ACC112 (cell line): ENCODE measurements around the gene CCDC27.

Source experiments
- H2AFZ ChIP-seq: fragments of 200-600 bp; sonication (generic); one replicate; pipeline ENCODE4 v1.6.0; 2017; ENCODE audit warnings: antibody characterized with exemption, low read length; ENCODE audit not compliant: unreplicated experiment
- H3K27ac ChIP-seq: fragments of 200-600 bp; sonication (generic); 2 replicates; pipeline ENCODE4 v1.5.1; 2014; ENCODE audit warnings: low read depth, mild to moderate bottlenecking, antibody characterized with exemption, low read length, moderate library complexity
- H3K27me3 ChIP-seq: fragments of 200-600 bp; sonication (generic); 2 replicates; pipeline ENCODE4 v1.6.1; 2014; ENCODE audit warnings: mild to moderate bottlenecking, antibody characterized with exemption, low read length, moderate library complexity, mixed read lengths; ENCODE audit not compliant: insufficient read depth
- H3K36me3 ChIP-seq: fragments of 200-600 bp; sonication (generic); 2 replicates; pipeline ENCODE4 v1.6.1; 2016; ENCODE audit warnings: mild to moderate bottlenecking, antibody characterized with exemption, low read length, moderate library complexity, mixed read lengths; ENCODE audit not compliant: insufficient read depth
- H3K4me1 ChIP-seq: fragments of 200-600 bp; sonication (generic); one replicate; pipeline ENCODE4 v1.6.1; 2016; ENCODE audit warnings: low read length, mixed read lengths; ENCODE audit not compliant: insufficient read depth, unreplicated experiment, control insufficient read depth
- H3K4me3 ChIP-seq: fragments of 200-600 bp; sonication (generic); 2 replicates; pipeline ENCODE4 v1.5.1; 2014; ENCODE audit warnings: mild to moderate bottlenecking, low read depth, low read length
- H3K79me2 ChIP-seq: fragments of 200-600 bp; sonication (generic); one replicate; pipeline ENCODE4 v1.6.0; 2016; ENCODE audit warnings: low read length; ENCODE audit not compliant: control insufficient read depth, unreplicated experiment, insufficient read depth

Gene CCDC27

GRCh38 chr1:3787349-3787715 is 35.1 kb downstream of the CCDC27 start:
- Histone ChIP-seq H3K4me1 (no peaks in the 10 kb centered on the region), H3K4me3 (no peak overlapping the region), H3K36me3 (0 out of 2 replicates have a peak, but pooled peaks cover 2% of the 10 kb centered on the region), H3K27me3 (no peaks in the 10 kb centered on the region), H2AFZ (no peak overlapping the region), H3K27ac (no peak overlapping the region), H3K79me2 (peaks cover 46% of the 10 kb centered on the region)

- H3K4me3 ChIP-seq = no peak overlapping the region
- H3K36me3 ChIP-seq = 0 out of 2 replicates have a peak, but pooled peaks cover 2% of the 10 kb centered on the region
- H3K79me2 ChIP-seq = peaks cover 52% of the 10 kb centered on the region
- no peaks in the 10 kb centered on the region for H3K4me1 ChIP-seq
- no peak overlapping the region for H3K27ac ChIP-seq
- no peak overlapping the region for H2AFZ ChIP-seq
- H3K27me3 ChIP-seq = no peaks in the 10 kb centered on the region
Measured at GRCh38 chr1:3787745-3788605, 35.7 kb downstream of the CCDC27 start.

GRCh38 chr1:3788756-3789420 is 36.6 kb downstream of the CCDC27 start:
- Histone ChIP-seq H3K27ac (no peak overlapping the region), H3K36me3 (0 out of 2 replicates have a peak, but pooled peaks cover 2% of the 10 kb centered on the region), H3K4me3 (no peak overlapping the region), H3K79me2 (peaks cover 61% of the 10 kb centered on the region), H3K27me3 (no peaks in the 10 kb centered on the region), H2AFZ (no peak overlapping the region), H3K4me1 (peaks cover 5% of the 10 kb centered on the region)

DNA sequence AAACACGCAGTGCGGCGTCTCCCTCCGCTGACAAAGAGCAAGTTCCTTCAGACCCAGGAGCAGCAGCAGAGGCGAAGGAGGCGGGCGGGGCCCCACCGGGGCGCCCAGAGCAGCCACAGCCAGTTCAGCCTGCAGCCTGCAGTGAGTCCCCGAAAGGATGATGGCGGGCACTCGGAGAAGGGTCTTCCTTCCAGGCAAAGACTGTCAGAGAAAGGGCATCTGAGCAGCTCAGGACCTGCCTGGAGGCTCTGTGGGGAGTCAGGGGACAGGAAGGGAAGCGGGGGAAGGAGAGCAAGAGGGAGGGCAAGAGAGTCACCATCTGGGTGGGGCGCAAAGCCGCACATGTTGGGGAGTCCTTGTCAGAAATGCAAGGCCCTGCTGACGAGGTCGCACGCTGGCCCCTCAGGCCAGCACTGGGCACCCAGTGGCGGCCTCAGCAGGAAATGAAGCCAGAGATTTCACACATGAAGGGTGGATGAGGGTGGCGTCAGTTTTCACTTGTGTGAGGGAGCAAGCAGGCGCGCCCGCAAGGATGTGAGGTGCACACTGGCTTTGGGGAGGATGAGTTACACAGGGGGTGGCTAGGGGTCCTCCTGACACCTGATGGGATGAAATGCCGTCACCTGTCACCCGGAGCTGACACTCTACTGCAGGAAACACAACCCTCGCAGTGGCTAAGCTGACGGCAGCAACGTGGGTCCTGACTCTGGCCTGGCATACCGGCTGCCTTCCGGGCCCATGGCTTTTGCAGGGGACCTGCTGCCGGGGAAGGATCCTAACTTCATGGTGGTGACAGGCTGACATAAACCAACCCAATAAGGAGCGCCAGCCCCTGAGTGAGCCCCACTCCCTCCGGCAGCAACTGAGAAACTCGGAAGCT is 37.4 kb downstream of the CCDC27 start:
- Histone ChIP-seq H3K36me3 (0 out of 2 replicates have a peak, but pooled peaks cover 2% of the 10 kb centered on the region), H3K27ac (no peak overlapping the region)

DNA sequence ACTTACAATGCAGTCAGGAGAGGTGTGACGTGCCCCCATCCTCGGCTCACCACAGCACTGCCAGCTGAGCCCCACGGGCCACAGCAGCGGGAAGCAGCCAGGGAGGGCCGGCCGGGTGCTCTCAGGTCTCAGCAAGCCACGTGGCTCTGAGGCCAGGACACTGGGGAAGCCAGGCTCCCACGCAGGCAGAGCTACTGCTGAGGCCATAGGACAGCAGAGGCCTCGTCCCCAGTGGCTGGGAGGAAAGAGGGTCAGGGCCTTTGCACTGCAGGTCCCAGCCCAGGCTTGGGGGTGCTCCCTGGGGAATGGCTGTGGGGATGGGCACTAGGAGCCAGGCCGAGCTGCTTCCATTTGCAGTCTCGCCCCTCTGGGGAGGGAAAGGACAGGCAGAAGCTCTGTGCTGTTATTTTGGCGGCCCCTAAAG is 38.3 kb downstream of the CCDC27 start:
- Histone ChIP-seq H3K36me3 (0 out of 2 replicates have a peak, but pooled peaks cover under 1% of the 10 kb centered on the region), H2AFZ (no peak overlapping the region), H3K27ac (no peak overlapping the region), H3K27me3 (no peaks in the 10 kb centered on the region), H3K4me3 (no peak overlapping the region), H3K4me1 (peaks cover 5% of the 10 kb centered on the region), H3K79me2 (peaks cover 76% of the 10 kb centered on the region)

More for the DNA sequence above, 37.4 kb downstream of the CCDC27 start:
- Histone ChIP-seq H3K4me3 (no peak overlapping the region), H3K79me2 (peaks cover 68% of the 10 kb centered on the region), H3K4me1 (peaks cover 5% of the 10 kb centered on the region), H2AFZ (no peak overlapping the region), H3K27me3 (no peaks in the 10 kb centered on the region)

GRCh38 chr1:3790952-3791351 is 38.7 kb downstream of the CCDC27 start:
- H3K4me3 ChIP-seq = no peak overlapping the region
- no peak overlapping the region for H3K27ac ChIP-seq
- no peak overlapping the region for H2AFZ ChIP-seq
- H3K4me1 ChIP-seq = peaks cover 5% of the 10 kb centered on the region
- H3K36me3 ChIP-seq = no peaks in the 10 kb centered on the region
- peaks cover 81% of the 10 kb centered on the region for H3K79me2 ChIP-seq
- H3K27me3 ChIP-seq = no peaks in the 10 kb centered on the region

DNA sequence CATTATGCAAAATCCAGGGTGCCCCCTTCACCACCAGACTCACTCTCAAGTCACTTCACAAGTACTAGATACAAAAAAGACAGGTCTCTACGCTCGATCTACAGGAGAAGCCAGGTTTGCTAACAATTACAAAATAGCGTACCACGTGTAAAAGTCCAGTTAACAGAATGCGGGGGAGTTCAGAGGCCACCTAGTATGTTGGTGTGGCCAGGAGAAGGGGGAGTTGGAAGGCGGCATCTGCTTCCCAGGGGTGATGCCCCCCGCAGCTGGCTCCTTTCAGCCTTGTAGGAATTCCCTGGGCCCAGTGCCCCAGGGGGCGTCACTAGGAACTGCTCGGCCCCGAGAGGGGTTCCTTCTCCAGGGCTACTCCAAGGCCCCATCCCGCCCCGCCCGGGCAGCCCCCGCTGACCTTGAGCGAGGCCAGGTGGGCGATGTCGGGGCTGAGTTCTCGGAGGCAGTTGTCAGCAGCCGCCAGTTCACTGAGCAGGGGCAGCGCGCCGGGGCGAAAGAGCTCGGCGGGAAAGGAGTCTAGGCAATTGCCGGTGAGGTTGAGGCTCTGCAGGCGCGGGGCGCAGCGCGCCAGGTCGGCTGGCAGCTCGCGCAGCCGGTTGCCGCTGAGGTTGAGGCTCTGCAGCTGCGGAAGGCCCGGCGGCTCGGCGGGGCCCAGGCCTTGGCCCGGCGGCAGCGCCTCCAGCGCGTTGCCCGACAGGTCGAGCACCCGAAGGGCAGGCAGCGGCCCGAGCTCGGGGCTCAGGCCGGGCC is 43.4 kb downstream of the CCDC27 start:
- Histone ChIP-seq H2AFZ (peak overlapping the region; percentile 91), H3K79me2 (peaks cover 53% of the 10 kb centered on the region), H3K27ac (no peak overlapping the region), H3K4me1 (peaks cover 5% of the 10 kb centered on the region), H3K4me3 (peak overlapping the region; percentile 90), H3K36me3 (no peaks in the 10 kb centered on the region), H3K27me3 (no peaks in the 10 kb centered on the region)

- Histone ChIP-seq H3K27me3 (no peaks in the 10 kb centered on the region), H3K27ac (no peak within 1 kb of the TSS), H3K79me2 (peaks cover 46% of the 10 kb centered on the region), H3K4me1 (peaks cover 5% of the 10 kb centered on the region), H3K36me3 (no peaks in the 10 kb centered on the region), H2AFZ (peak within 1 kb of the TSS; percentile 99), H3K4me3 (peak within 1 kb of the TSS; percentile 90)
Measured at GRCh38 chr1:3796215-3797061, 44.2 kb downstream of the CCDC27 start, which contains the start of gene LRRC47. LRRC47 (minus strand) TSS chr1:3796498; CDS start chr1:3796476, 22 bp downstream.

DNA sequence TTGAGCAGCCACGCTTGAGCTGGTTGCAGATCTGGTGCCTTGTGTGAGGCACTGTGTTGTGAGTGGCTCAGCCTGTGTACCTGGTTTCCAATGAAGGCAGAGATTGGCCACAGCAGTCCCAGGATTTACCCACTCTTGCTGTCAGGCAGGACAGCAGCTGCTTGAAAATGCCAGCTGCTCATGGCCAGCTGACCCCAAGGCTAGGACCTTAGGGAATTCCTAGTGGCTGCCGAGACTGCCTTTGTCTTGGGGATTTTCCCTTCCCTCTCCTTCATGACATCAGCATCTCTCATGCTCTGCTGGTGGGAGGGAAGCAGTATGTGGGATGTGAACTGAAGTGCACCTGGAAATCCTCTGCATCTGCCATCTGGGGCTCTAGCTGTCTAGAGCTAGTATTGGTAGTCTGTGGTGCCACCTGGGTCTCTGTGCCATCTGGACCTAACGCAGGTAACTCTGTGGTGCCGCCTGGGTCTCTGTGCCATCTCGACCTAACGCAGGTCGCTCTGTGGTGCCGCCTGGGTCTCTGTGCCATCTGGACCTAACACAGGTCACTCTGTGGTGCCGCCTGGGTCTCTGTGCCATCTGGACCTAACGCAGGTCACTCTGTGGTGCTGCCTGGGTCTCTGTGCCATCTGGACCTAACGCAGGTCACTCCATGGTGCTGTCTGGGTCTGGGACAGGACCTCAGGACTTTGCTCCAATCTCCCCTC is 47.9 kb downstream of the CCDC27 start:
- Histone ChIP-seq H3K79me2 (peaks cover 14% of the 10 kb centered on the region), H2AFZ (no peak overlapping the region), H3K27ac (no peak overlapping the region), H3K36me3 (no peaks in the 10 kb centered on the region), H3K4me3 (no peak overlapping the region), H3K4me1 (no peaks in the 10 kb centered on the region), H3K27me3 (peaks cover 16% of the 10 kb centered on the region; the same call in 1 of the 2 replicates)
